Prostate gland (tissue), 2 donors: ENCODE results near the gene CASQ1. TPM values are rescaled to one million over a fixed set of nuclear protein-coding genes. Genes with fewer than 3 reads are reported as not detected.

Source experiments
- DNase-seq: peaks from one replicate; pipeline ENCODE4 v3.0.0-alpha.2; 2019; ENCODE audit warnings: low spot score
- H3K27ac ChIP-seq, 2 donors: fragments of 200-600 bp; sonication (generic); 2 replicates each; pipeline ENCODE4 v1.5.1; 2017 to 2019
- H3K27me3 ChIP-seq: fragments of 200-600 bp; sonication (generic); replicated peaks from 2 replicates; pipeline ENCODE4 v1.5.1; 2019; ENCODE audit not compliant: insufficient read depth
- H3K36me3 ChIP-seq, 2 donors: fragments of 200-600 bp; sonication (generic); 1 replicate in 1 of 2; 2 replicates in 1 of 2; pipeline versions ENCODE4 v1.5.1 to v1.8.1; 2017 to 2019
- H3K4me1 ChIP-seq: fragments of 200-600 bp; sonication (generic); replicated peaks from 2 replicates; pipeline ENCODE4 v1.5.1; 2019
- H3K4me3 ChIP-seq, 2 donors: fragments of 200-600 bp; sonication (generic); 2 replicates each; pipeline ENCODE4 v1.5.1; 2017 to 2019
- H3K9me3 ChIP-seq: fragments of 200-600 bp; sonication (generic); 2 replicates; pipeline ENCODE4 v1.5.1; 2017
- CTCF ChIP-seq, 4 experiments: fragments of 200-600 bp in 2 of 4; fragments of 450-650 bp in 2 of 4; sonication (generic) in 2 of 4; IDR thresholded peaks; 1 replicate in 3 of 4; 2 replicates in 1 of 4; pipeline ENCODE4 v1.5.1; 2016 to 2019; ENCODE audit warnings: antibody characterized with exemption in 4 of 4, mild to moderate bottlenecking in 2 of 4, moderate library complexity in 2 of 4
- POLR2A ChIP-seq: fragments of 450-650 bp; IDR thresholded peaks from one replicate; pipeline ENCODE4 v1.6.1; 2016; ENCODE audit warnings: antibody characterized with exemption, mild to moderate bottlenecking
- POLR2AphosphoS5 ChIP-seq: sonication (generic); formaldehyde crosslinking; IDR thresholded peaks from one replicate; pipeline ENCODE4 v1.6.1; 2017; ENCODE audit warnings: antibody characterized with exemption
- WGBS: methylation state at CpG from one replicate; pipeline ENCODE4 v1.1.5; 2018; 5-methylcytosine and 5-hydroxymethylcytosine counted together
- intact Hi-C: fragments of 100-400 bp; cut with DNase I; formaldehyde crosslinking; loops from one replicate; pipeline ENCODE4 v1.14.2; 2022
- total RNA-seq, 2 donors: library from RNA; depleted of rRNA; stranded (reverse); fragments of >200 nt; gene quantifications; one replicate each; pipeline ENCODE4 v1.1.0, GENCODE V29; 2016

Gene CASQ1
- total RNA-seq, 2 donors from 2014 or later = 1.2 to 3.0 TPM

DNA sequence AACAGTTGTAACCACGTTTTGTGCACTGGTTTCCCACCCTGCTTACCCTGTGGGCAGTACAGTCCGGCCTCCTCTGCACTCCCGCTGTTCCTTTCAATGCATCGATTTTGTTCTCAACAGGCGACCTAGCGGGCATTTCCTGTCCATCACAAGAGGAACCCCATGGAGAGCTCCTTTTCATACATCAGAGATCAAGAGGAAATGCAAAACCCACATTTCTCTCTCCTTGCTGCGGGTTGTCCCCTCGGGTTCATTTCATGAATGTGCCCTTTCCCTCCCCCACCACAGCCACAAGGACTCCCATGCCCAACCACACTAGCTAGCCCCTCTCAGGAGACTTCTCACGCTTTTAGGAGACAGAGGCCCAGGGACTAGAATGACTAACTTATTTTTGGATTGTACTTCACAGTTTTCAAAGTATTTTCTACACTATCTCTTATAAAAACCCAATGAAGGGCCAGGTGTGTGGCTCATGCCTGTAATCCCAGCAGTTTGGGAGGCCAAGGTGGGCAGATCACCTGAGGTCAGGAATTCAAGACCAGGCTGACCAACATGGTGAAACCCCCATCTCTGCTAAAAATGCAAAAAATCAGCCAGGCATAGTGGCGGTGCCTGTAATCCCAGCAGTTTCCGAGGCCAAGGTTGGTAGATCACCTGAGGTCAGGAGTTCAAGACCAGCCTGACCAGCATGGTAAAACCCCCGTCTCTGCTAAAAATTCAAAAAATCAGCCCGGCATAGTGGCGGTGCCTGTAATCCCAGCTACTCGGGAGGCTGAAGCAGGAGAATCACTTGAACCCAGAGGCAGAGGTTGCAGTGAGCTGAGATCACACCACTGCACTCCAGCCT, 20.6 kb upstream of the CASQ1 start:
- DNase-seq = no peak

DNA sequence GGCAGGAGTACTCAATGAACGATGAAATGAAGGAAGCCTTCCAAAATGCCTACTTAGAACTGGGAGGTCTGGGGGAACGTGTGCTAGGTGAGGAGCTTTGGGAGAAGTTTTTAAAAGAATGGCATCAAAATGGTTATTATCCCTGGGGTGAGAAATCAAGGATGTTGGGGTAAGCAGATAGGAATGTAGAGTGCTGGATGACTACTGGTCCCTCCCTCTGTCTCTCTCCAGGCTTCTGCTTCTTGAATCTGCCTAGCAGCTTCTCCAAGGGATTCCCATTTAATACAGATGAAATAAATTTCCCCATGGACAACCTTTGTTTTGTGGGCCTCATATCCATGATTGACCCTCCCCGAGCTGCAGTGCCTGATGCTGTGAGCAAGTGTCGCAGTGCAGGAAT, 19.0 kb upstream of the CASQ1 start:
- TF ChIP-seq CTCF (IDR thresholded peaks at IDR 0.05) = no peak
- TF ChIP-seq POLR2A = no peak
- no peak for TF ChIP-seq POLR2AphosphoS5
- no peaks in the 10 kb centered on the region for H3K27me3 ChIP-seq
- no peak for DNase-seq
- no peaks in the 10 kb centered on the region for H3K4me1 ChIP-seq
- H3K36me3 ChIP-seq = no peaks in the 10 kb centered on the region
- 87% methylated on average over 4 of the region's 4 CpGs for WGBS
- no peak overlapping the region for H3K4me3 ChIP-seq
- H3K9me3 ChIP-seq = no peaks in the 10 kb centered on the region
- no peak overlapping the region for H3K27ac ChIP-seq
- intact Hi-C loops = no loop called here

More for the DNA sequence above, 20.6 kb upstream of the CASQ1 start:
- Histone ChIP-seq H3K4me3 (no peak overlapping the region), H3K27ac (no peak overlapping the region), H3K27me3 (no peaks in the 10 kb centered on the region), H3K9me3 (no peaks in the 10 kb centered on the region), H3K36me3 (no peaks in the 10 kb centered on the region), H3K4me1 (no peaks in the 10 kb centered on the region)
- TF ChIP-seq CTCF (IDR thresholded peaks at IDR 0.05) (no peak), POLR2AphosphoS5 (no peak), POLR2A (no peak)
- 61% methylated on average over 15 of the region's 15 CpGs for WGBS
- intact Hi-C loops = no loop called here

GRCh38 chr1:160171980-160172379, 18.4 kb upstream of the CASQ1 start:
- DNase-seq = no peak

GRCh38 chr1:160177231-160177630, 13.1 kb upstream of the CASQ1 start:
- Histone ChIP-seq H3K27ac (no peak overlapping the region), H3K27me3 (no peaks in the 10 kb centered on the region), H3K36me3 (no peaks in the 10 kb centered on the region), H3K9me3 (no peaks in the 10 kb centered on the region), H3K4me1 (no peaks in the 10 kb centered on the region), H3K4me3 (no peak overlapping the region)
- TF ChIP-seq CTCF (IDR thresholded peaks at IDR 0.05) = no peak
- intact Hi-C loops = no loop called here
- 90% methylated on average over 2 of the region's 2 CpGs for WGBS
- no peak for DNase-seq

More at GRCh38 chr1:160171980-160172379, 18.4 kb upstream of the CASQ1 start:
- Histone ChIP-seq H3K4me1 (no peaks in the 10 kb centered on the region), H3K27me3 (no peaks in the 10 kb centered on the region), H3K36me3 (no peaks in the 10 kb centered on the region), H3K27ac (no peak overlapping the region), H3K4me3 (no peak overlapping the region), H3K9me3 (no peaks in the 10 kb centered on the region)
- WGBS = 49% methylated on average over 9 of the region's 9 CpGs
- intact Hi-C loops = no loop called here
- no peak for TF ChIP-seq POLR2A
- no peak for TF ChIP-seq POLR2AphosphoS5
- TF ChIP-seq CTCF (IDR thresholded peaks at IDR 0.05) = no peak

- intact Hi-C loops = no loop called here
- H3K27ac ChIP-seq = no peak overlapping the region
- no peak for DNase-seq
- no peak overlapping the region for H3K4me3 ChIP-seq
- no peak for TF ChIP-seq POLR2AphosphoS5
- no peak for TF ChIP-seq POLR2A
- no peak for TF ChIP-seq CTCF (IDR thresholded peaks at IDR 0.05)
- no peaks in the 10 kb centered on the region for H3K4me1 ChIP-seq
- WGBS = 80% methylated on average over 1 of the region's 1 CpG
- H3K9me3 ChIP-seq = no peaks in the 10 kb centered on the region
- no peaks in the 10 kb centered on the region for H3K36me3 ChIP-seq
- H3K27me3 ChIP-seq = no peaks in the 10 kb centered on the region
Measured at GRCh38 chr1:160177667-160178066, 12.7 kb upstream of the CASQ1 start.
